NCI-H146 (cell line): ENCODE data around the gene UGT1A1.

Source experiments
- DNase-seq: peaks from one replicate; lab custom pipeline; 2025; lab: John Stamatoyannopoulos, UW

Gene UGT1A1

DNA sequence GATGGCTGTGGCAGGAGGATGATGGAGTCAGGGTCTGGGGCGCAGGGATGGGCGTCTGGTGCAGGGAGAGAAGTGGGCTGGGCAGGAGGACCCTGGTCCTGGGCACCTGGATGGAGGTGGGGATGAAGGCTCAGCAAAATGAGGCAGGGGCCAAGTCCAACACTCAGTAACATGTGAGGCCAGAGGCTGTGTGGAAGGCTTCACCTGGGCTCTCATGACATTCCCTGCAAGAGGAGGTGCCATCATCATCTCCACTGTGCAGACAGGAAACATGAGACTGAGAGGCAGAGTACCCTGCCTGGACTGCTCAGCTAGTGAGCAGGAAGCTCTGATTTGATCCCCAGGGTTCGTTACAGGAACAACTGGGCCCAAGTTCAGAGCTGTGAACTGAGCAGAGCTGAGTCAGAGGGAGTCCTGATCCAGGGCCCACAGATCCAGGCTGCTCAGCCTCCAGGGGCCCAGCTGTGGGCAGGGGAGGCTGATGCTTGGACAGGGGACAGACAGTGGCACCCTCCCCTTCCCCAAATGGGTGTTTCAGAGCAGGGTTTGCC, 57.4 kb downstream of the UGT1A1 start:
- no peak for DNase-seq

DNA sequence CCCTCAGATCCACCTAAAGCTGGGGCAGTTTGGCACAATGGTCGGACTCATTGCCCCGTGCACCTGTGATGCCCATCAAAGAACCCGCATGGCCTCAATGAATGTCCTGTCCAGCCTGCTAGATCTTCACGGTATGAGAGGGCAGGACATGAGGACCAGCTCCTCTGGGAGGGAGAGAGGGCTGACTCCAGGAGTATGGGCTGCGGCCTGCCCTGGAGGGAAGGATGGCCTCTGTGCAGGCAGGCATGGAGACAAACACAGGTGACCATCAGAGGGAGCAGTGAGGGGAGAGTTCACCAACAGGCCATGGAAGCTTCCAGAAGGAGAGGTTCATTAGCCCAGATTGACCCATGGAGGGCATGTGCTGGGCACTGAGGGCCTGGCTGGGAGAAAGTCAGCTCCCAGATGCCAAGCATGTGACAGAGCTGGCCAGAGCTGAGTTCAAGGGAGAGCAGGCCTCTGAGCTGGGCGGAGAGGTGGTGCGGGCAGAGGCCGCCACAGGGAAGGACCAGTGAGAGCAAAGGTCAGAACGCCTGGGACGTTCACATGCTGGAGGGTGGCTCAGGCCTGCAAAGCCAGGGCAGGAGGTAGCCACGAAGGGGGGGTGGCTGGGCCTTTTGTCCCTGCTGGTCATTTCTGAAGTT, 58.0 kb downstream of the UGT1A1 start:
- DNase-seq, result no peak

DNA sequence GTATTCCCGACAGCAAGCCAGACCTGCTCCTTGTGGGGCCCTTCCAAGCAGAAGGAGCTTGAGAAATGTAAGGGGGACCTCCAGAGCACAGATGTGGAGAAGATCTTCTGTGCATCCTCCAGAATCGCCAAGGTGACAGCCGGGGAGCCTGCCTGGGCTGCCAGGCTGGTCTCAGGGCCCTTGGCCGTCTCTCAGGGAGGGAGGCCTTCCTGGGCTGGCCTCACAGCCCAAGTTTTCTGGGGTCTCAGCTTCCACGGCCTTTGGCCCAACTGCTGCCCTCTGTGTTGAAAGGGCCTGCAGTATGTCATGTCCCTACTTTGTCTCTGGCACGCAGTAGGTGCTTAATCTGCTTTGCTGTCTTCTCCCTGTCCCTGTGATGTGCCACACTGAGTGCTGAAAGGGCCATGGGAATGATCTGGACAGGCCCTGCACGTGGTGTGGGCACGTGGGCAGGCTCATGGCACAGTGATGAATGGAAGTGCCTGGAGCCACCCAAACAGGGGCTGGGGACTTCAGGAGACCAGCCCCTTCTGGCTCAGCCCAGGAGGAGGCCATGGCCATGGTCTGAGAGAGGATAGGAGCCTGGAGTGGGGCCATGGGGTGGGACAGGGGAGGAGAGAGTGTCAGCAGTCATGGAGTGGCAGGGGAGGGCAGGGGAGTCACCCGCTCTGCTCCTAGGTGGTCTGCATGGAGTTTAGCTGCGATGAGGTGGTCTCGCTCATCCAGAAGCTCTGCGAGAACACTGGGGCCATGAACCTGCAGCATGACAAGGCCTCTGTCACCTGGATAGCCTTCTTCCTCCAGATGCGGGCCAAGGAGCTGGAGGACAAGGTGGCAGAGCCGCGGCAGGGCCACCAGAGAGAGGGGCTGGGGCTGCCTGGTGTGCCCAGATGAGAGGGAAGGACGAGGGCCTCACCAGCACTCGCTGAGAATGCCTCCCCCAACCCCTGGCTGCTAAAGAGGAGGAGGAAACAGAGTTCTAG, 58.9 kb downstream of the UGT1A1 start:
- no peak for DNase-seq

DNA sequence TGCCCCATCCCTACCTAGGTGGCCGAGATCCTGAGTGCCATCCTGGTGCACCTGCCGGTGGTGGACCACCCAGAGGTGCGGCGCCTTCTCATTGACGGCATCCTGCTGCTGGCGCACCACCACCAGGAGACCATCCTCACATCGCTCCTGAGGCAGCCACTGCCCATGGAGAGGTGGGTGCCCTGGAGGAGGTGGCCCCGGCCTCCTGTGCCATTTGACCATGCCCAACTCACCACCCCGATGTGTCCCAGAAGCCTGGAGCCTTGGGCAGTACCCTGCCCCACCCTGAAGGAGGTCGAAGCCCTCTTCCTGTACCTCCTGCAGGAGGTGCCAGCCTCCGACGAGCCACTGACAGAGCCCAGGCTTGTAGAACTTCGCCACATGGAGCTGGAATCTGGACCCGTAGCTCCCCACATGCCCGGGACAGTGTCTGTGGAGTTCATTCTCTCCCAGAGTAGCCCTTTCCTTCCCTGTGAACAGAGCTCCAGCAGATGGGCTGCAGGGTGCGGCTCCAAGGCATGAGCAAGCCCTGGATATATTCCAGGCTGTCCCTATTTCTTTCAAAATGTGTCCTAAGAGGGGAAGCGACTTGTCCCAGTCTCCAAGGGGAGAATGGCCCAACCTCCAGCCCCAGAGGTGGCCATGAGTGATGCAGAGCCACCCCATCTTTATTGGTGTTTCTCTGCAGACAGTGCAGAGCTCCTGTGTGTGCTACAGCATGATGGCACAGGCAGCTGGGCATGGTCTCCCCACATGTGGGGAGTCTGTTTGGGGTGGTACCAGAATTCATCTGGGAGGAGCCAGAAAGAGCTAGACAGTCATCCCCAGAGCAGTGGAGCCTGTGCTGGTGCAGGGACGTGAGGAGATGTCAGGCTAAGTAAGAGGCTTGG, 60.1 kb downstream of the UGT1A1 start:
- no peak for DNase-seq

DNA sequence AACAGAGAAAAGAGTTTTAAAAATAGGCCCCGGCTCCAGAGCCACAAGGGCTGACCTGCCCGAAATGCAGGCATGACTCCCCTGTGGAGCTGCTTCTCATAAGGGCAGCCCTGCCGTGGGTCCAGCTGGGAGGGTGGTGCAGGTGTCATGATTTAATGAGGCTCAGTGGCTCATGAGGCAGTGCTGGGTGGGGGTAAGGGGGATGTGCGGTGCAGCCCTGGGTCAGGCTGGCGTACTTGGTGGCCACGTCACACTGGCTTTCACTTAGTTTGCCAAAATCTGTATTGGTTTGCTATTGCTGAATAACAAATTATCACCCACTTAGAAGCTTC, 60.7 kb downstream of the UGT1A1 start:
- no peak for DNase-seq

DNA sequence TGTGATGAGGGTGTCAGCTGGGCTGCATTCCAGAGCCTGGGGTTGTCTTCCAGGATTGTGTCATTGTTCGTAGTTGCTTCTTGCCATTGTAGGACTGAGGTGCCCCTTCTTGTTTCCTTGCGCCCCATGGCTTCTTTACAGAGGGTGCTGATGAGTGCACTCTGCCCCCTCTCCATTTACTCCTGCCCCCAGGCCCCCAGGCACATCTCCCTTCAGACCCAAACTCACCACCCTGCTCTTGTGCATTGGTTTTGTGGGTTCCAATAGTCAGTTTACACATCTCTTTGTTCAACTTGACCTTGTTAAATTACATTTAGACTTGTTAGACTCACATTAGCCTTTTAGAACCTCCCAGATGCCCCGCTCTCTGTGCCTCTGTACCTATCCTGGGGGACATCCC, 61.1 kb downstream of the UGT1A1 start:
- DNase-seq, result no peak

DNA sequence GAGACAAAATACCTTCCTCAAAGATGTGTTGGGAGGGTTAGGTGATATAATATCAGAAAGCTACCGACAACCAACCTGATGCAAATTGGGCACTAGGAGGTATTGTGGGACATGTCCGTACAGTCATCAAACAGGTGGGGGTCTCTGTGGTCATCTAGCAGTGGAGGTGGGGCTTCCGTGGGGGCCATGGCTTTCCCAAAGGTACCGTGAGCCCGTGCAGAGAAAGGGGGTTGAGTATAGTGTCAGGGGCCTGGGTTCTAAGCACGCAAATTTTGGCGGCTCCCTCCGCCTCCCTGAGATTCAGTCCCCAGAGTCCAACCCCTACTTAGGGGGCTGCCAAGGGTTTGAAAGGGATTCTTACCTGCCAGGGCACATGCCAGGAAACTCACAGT, 61.6 kb downstream of the UGT1A1 start:
- DNase-seq, result no peak

DNA sequence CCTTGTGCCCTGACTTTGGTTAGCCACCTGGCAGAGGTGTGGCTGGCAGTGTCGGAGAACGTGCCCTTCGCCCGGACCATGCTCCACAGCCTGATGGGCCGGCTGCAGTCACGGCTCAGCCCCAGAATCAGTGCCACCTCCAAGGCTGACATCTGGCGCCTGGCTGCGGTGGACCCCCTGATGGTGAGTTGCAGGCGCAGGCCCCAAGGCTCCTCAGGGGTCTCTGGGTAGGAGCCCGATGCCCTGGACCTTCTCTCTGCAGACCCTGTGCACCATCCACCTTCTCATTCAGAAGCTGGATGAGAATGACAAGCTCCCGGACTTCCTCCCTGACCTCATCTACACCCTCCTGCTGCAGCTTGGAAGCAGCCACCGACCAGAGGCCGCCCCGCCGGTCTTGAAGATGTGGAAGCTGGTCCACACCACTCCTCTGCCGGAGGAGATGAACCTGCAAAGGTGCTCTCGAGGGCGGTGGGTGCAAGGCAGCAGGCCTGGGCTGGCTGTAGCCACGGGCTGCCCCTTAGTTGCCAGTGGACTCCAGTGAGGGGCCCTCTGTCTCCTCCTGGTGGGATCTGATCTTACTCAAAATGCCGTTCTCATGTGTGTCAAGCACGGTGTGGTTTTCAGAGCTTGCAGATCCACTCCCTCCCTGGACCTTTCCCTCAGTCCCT, 62.2 kb downstream of the UGT1A1 start:
- no peak for DNase-seq
